ENCODE measurements around the gene CBX4. TPM values are rescaled to one million over a fixed set of nuclear protein-coding genes. Genes with fewer than 3 reads are reported as not detected.

The CBX4 gene
- total RNA-seq, 4 donors from 2014 or later, result 3.0 to 9.0 (median 5.3) TPM

GRCh38 chr17:79799174-79799537 is 40.1 kb downstream of the CBX4 start:
- Histone ChIP-seq H3K27me3 (peaks cover 65% of the 10 kb centered on the region in 3 donors), H3K4me1 (peaks cover 10 to 36% of the 10 kb centered on the region in 2 donors), H3K27ac (no peak overlapping the region), H3K4me3 (peak overlapping the region in 1 of 4 donors; percentile 87), H3K36me3 (no peaks in the 10 kb centered on the region), H3K9me3 (no peaks in the 10 kb centered on the region)
- TF ChIP-seq CTCF (IDR thresholded peaks at IDR 0.05 in 4 of 5, conservative IDR thresholded peaks at IDR 0.05 in 1 of 5) (no peak), POLR2A (IDR thresholded peaks at IDR 0.05) (no peak)
- no peak for DNase-seq
- intact Hi-C loops (cut with DNase I; ENCODE audit: low total_unique reads), result no loop called here
- no peak for ATAC-seq
- in situ Hi-C loops (cut with MboI; ENCODE audit: low sequenced_read_pairs in 4 of 4), result no loop called here

DNA sequence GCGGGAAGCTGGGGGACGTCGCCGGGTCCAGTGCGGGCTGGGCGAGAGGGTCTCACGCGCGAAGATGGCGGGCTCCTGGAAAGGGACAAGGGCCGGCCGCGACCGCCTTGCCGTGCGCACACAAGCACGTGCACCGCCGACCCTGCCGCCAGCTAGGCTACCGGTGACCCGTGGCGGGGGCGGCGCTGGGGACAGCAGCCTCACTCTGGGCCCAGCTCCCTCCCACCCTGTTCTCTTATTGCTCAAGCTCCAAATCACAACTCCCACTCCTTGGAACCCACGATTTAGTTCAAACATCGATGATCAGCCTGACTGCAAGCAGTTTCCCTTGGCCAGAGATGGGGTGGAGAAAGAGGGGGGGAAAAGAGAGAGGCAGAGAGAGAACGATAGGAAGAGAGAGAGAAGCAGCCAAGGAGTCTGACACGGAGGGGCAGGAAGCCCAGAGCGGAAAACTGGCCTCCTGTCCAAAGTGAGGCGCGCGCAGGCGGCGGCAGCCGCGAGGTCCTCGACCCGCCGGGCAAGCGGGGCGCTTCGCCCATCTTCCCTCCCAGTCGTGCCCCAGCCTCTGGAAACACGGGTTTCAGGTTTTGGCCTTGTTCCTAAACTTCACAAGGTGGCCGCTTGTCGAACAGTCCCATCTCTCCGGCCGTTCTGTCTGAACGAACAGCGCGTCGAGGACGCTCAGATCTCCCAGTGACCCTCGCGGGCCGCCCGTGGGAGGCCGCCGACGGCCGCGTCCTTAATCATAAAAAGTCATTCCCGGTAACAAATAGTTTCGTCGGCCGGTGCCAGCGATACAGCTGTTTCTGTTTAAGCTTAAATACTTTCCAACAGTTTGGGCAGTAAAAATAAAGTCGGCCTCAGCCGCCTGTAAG is 40.7 kb downstream of the CBX4 start:
- no peak for DNase-seq

DNA sequence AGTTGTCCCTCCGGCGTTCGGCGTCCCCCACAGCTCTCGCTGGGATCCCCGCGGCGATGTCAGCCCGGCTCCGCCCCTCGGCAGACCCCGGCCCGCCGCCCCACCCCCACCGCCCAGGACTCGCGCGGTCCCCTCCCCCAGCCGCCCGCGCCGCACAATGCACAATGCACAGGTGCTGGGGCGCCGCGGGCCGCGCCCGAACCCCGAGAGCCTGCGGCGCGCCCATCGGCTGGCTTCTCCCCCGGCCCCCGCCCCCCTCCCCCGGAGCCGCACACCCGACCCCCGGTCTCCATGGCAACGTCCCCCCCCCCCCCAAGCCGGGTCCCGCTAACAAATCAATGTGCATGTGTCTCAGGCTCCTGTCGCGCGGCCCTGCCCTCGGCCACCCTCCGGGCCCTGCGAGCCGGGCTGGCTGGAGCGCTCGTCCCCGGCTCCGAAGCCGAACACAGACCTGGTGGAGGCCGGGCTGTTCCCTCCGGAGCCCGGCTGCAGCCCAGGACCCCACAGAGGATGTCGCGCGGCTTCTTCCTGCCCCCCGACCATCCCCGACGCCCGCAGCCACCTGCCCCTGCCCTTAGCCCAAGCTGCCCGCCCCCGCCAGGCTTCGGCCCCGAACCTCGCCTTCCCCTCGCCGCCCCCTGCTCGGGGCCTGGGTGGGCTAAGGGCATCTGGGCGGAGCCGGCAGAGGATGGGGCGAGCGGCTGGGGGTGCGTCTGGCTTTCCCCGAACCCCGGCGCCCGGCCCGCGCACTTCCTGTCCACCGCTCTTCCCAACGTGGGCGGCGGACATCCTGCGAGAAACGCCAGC is 41.5 kb downstream of the CBX4 start:
- Histone ChIP-seq H3K27me3 (peaks cover 64 to 65% (median 65%) of the 10 kb centered on the region in 3 donors), H3K9me3 (no peaks in the 10 kb centered on the region), H3K36me3 (no peaks in the 10 kb centered on the region), H3K4me1 (peaks cover 17 to 38% of the 10 kb centered on the region in 2 donors), H3K27ac (peak overlapping the region; percentile 63 to 82 (median 78)), H3K4me3 (peak overlapping the region; percentile 66 to 87 (median 76))
- TF ChIP-seq POLR2A (IDR thresholded peaks at IDR 0.05) (no peak), CTCF (IDR thresholded peaks at IDR 0.05 in 4 of 5, conservative IDR thresholded peaks at IDR 0.05 in 1 of 5) (no peak)
- in situ Hi-C loops (cut with MboI; ENCODE audit: low sequenced_read_pairs in 4 of 4), result no loop called here
- peak in 1 of 2 donors; percentile 0 for ATAC-seq
- intact Hi-C loops (cut with DNase I; ENCODE audit: low total_unique reads), result loop anchor here (1.0 kb wide), 2 partner anchors 20 to 42 kb away; partner anchors contain the start of gene CBX4
- no peak for DNase-seq

More for the DNA sequence above, 40.7 kb downstream of the CBX4 start:
- Histone ChIP-seq H3K27ac (no peak overlapping the region), H3K9me3 (no peaks in the 10 kb centered on the region), H3K4me1 (peaks cover 10 to 36% of the 10 kb centered on the region in 2 donors), H3K4me3 (peak overlapping the region; percentile 66 to 87 (median 76)), H3K36me3 (no peaks in the 10 kb centered on the region), H3K27me3 (peaks cover 65% of the 10 kb centered on the region in 3 donors)
- TF ChIP-seq CTCF (IDR thresholded peaks at IDR 0.05 in 4 of 5, conservative IDR thresholded peaks at IDR 0.05 in 1 of 5), result no peak
- TF ChIP-seq POLR2A (IDR thresholded peaks at IDR 0.05), result no peak
- in situ Hi-C loops (cut with MboI; ENCODE audit: low sequenced_read_pairs in 4 of 4) (no loop called here), intact Hi-C loops (cut with DNase I; ENCODE audit: low total_unique reads) (no loop called here)
- ATAC-seq, result no peak

GRCh38 chr17:79796763-79797491 is 42.3 kb downstream of the CBX4 start, which contains the start of gene CBX8:
Gene CBX8, minus strand, starts transcription at chr17:79797077. Its CDS starts 79 bp downstream, at chr17:79796998.
- in situ Hi-C loops (cut with MboI; ENCODE audit: low sequenced_read_pairs in 4 of 4), result no loop called here
- Histone ChIP-seq H3K27me3 (peaks cover 64 to 65% (median 65%) of the 10 kb centered on the region in 3 donors), H3K4me1 (peaks cover 17 to 44% of the 10 kb centered on the region in 2 donors), H3K9me3 (no peaks in the 10 kb centered on the region), H3K27ac (peak within 1 kb of the TSS; percentile 74 to 82 (median 78)), H3K36me3 (no peaks in the 10 kb centered on the region), H3K4me3 (peak within 1 kb of the TSS; percentile 66 to 87 (median 76))
- TF ChIP-seq CTCF (IDR thresholded peaks at IDR 0.05 in 4 of 5, conservative IDR thresholded peaks at IDR 0.05 in 1 of 5), result peak in 3 of 5 experiments; percentile 22 to 35 (median 33)
- peak; percentile 33 to 36 for TF ChIP-seq POLR2A (IDR thresholded peaks at IDR 0.05)
- ATAC-seq, result peak; percentile 95 to 96
- DNase-seq, result peak; percentile 99
- intact Hi-C loops (cut with DNase I; ENCODE audit: low total_unique reads), result loop anchor here (1.0 kb wide), 2 partner anchors 20 to 42 kb away; partner anchors contain the start of gene CBX4

All from gastrocnemius medialis (tissue), 4 donors.